HG02852 (cell line): Measurements from ENCODE around the gene IRX3.

ENCODE experiments used
- ATAC-seq: cut with Tn5 transposase; IDR thresholded peaks from one replicate; pipeline ENCODE4 v1.9.1; 2021; ENCODE audit warnings: mild to moderate bottlenecking, moderate library complexity; ENCODE audit not compliant: unreplicated experiment

Gene IRX3

GRCh38 chr16:54291656-54292487, 5.3 kb upstream of the IRX3 start:
- ATAC-seq: no peak

- no peak for ATAC-seq
Measured at GRCh38 chr16:54290833-54291655, 4.5 kb upstream of the IRX3 start.

GRCh38 chr16:54289945-54290832, 3.6 kb upstream of the IRX3 start:
- ATAC-seq: no peak

GRCh38 chr16:54289242-54289944, 2.8 kb upstream of the IRX3 start:
- no peak for ATAC-seq

- no peak for ATAC-seq
Measured at GRCh38 chr16:54288835-54289241, 2.3 kb upstream of the IRX3 start.

- ATAC-seq: no peak
Measured at GRCh38 chr16:54288030-54288834, 1.6 kb upstream of the IRX3 start.

GRCh38 chr16:54287131-54288029, 793 bp upstream of the IRX3 start:
- no peak for ATAC-seq

GRCh38 chr16:54286090-54286365, 559 bp downstream of the IRX3 start:
- ATAC-seq: no peak

- no peak for ATAC-seq
Measured at GRCh38 chr16:54285414-54286089, 1.0 kb downstream of the IRX3 start.

- ATAC-seq: no peak
Measured at GRCh38 chr16:54284931-54285413, 1.6 kb downstream of the IRX3 start.

- no peak for ATAC-seq
Measured at GRCh38 chr16:54284319-54284930, 2.2 kb downstream of the IRX3 start.

- no peak for ATAC-seq
Measured at GRCh38 chr16:54283725-54284318, 2.8 kb downstream of the IRX3 start.

GRCh38 chr16:54282928-54283724, 3.5 kb downstream of the IRX3 start:
- no peak for ATAC-seq

- no peak for ATAC-seq
Measured at GRCh38 chr16:54282202-54282927, 4.2 kb downstream of the IRX3 start.

GRCh38 chr16:54281535-54282201, 4.9 kb downstream of the IRX3 start:
- no peak for ATAC-seq
